GM21576 (cell line): ENCODE data around the gene TMEM135.

Experiments
- ATAC-seq: cut with Tn5 transposase; IDR thresholded peaks from one replicate; pipeline ENCODE4 v1.9.1; 2021; ENCODE audit warnings: mild to moderate bottlenecking, moderate library complexity; ENCODE audit not compliant: unreplicated experiment

The TMEM135 gene

DNA sequence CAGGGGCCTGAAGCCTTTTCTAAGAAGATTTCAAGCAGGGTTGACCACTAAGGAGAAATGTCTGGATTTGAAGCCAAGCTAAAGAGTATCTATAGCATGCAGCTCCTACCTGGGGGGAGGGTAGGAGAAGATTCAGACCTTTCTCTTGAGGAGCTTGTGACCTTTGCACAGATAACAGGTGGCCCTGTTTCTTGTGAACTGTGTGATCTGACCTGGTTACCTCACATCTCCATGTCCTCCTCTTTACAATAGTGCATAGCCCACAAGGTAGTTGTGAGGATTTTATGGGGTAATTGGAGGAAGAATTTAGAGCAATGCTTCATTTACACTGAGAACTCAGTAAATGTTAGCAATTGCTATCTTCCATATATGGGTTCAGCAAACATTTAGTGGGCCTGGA is 310.1 kb downstream of the TMEM135 start:
- no peak for ATAC-seq

DNA sequence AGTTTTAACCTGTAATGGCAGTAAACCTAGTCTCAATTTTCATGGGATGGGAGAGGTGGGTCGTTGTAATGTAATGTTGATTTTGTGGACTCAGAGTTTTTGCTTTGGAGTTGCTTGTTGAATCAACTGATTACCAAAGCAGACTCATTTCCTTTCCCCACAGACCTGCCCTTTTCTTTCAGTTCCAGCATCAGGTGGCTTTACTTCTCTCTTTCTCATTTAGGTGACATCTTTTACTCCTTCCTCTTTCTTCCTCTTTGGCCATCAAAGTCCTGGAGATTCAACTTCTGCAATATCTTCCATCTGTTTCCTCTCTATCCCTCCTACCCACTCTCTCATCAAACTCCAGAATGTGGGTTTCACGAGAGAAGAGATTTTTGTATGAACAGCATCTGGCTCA is 313.9 kb downstream of the TMEM135 start:
- no peak for ATAC-seq

DNA sequence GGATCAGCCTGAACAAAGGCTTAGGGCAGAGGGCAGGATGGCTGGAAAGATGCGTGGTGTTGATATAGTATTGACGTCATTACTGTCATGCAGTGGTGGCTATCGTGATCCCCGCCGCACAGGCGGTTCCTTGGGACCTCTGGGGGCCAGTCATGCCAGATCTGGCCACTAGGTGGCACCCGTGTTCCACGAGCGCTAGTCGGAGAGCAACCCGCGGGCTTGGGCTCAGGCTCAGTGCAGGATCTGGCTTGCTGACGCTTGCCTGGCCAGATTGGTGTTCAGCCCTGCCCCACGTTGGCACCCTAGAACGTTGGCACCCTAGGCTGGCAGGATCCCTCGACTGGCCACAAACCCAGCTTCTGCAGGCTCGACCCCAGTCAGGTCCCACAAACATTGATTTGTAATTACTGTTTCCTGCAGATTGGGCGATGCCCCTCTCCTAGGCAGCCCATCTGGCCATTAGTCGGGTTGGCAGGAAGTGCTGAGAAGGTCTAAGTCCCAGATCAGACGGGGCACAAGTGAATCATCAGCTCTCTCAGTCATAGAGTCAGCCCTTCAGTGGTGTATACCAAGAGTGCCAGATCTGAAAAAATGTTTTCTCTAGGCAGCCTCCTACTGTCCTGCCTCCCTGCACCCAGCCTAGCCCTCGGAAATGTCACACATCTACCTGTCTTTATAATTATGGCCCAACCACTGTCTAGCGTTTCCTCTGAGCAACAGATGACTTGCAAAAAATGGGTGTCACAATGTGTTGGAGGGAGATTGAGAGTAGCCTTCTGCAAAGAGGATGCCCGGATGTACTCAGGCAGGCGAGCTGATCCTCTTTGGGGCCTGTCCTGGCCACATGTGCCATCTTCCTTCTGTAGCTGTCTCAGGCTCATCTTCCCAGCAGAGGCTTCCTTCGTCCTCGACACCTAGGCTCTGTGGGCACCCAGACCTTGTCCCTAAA is 315.3 kb downstream of the TMEM135 start:
- peak; percentile 93 for ATAC-seq

DNA sequence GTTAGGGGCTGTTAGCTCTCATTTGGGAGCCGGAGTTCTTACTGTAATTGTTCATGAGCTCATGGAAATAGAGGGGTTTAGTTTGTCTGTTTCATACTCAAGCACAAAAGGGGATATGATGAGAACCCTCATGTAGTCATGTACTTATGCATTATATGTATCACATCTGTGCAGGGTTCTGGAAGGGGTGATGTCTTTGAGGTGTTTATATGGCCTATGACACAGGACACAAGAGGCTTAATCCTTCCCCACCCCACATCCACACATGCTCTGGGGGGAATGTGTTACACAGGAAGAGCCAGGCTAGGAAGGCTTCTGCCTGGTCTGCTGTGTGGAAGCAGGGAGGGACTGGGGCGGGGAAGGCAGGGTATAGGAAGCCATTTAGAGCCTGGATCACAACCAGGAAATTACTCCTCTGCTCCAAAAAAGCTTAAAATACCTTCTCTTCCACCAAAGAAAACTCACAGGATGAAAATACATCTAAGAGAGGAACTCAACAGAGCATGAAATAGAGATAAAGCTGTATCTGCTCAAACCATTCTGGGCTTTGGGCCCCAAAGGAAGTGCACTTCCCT is 316.1 kb downstream of the TMEM135 start:
- no peak for ATAC-seq

DNA sequence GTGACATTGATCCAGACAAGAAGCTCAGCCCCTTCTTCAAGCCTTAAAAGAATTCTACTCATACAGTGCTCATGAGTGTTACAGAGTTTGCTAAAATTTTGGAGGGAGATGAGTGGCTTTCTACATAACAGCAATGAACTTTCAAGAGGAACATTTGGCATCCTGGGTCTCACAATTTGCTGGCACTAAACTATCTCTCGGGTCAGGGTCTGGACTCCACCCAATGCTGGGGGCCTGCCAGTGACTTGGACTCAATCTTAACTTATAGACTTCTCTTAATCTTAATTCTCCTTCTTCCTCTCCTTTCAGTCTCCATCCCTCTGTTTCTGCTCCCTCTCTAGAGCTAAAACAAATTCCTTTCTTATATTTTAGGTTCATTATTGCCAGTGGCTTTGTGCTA is 317.9 kb downstream of the TMEM135 start:
- ATAC-seq: no peak

DNA sequence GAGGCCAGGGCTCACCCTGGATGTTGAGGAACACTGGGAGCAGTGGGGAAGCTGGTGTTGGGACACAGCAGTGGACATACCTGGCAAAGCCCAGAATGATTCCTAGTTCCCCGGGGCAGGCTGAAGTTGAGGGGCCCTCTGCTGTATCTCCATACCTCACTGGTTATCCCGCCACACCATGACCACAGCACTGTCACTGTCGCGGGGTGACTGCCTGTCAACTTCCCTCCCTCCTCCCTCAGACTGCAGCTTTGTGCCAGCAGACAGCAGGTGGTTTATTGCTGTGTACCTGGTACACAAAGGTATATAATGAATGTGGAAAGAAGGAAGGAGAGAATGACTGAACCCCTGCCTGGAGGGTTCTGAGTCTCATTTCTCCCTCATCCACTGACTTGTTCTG is 318.7 kb downstream of the TMEM135 start:
- no peak for ATAC-seq

DNA sequence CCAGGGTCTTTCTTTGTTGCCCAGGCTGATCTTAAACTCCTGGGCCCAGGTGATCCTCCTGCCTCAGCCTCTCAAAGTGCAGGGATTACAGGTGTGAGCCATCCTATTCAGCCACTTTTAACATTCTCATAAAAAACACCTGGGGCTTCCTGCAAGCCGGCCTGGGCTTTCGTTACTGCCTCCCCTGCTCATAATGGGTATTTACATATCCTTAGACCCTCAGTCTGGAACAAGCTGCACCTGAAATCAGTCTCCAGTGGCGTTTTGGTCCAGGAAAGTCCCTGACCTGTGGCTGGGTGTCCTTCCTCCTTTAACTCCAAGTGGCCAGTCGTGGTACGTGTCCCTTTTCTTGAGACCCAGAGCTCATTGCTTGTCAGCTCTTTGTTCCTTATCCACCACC is 320.7 kb downstream of the TMEM135 start:
- ATAC-seq: no peak

- no peak for ATAC-seq
These were observed 321.7 kb downstream of the TMEM135 start for GRCh38 chr11:87359401-87359800.

DNA sequence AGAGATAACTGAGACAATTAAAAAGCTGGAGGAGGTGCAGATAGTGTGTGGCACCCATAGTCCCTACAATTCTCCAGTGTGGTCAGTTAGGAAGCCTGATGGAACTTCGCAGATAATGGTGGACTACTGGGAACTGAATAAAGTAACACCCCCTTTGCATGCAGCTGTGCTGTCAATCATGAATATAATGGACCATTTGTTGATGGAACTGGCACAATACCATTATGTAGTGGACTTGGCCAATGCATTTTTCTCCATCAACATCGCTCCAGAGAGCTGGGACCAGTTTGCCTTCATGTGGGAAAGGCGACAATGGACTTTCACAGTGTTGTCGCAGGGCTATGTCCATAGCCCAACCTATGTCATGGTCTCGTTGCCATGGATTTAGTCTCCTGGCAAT is 324.2 kb downstream of the TMEM135 start:
- no peak for ATAC-seq

GRCh38 chr11:87366346-87366745 is 328.6 kb downstream of the TMEM135 start:
- no peak for ATAC-seq

DNA sequence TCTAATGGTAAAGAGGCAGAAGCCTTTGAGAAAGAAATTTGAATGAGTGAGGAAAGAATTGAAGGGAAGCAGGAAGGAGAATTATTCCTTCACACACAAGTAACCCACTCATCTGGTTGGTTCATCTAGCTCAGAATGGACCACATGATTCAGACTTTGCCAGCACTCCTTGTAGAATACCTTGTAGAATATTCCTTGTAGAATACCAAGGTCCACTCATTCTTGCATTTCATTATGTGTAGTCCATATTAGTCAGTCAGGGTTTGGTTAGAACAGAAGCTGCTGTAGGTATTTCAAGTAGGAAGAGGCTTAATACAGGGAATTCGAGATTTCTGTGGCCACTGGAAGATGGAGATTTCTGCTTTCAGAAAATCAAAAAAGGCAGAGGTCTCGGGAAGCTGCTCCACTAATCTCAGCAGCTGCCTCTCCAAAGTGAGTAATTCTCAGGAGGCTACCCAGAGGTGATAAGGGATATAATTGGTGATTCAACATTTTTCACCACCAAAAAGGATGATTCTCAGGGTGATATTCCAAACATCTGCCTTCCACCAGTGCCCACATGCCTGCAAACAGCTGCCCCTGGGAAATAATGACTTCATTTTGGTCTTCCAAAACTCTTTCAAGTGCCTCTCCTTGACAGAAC is 329.1 kb downstream of the TMEM135 start:
- no peak for ATAC-seq

DNA sequence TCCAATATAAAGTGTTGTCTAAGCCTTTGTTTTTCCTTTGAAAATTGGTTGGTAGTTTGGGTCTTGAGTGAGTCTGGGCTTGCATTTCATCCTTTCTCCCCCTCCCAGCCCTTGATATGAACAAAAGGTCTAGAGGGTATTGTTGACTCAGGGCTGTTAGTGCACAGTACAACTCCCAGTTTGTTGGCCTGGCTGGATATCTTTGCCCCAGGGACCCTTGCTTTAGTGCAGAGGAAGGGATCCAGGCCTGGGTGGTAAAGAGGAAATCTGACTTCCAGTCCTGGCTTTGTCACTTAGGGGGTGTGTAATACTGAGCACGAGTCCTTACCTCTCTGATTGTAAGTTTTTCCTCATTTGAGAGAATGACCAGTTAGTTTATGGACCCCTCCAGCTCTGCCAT is 330.4 kb downstream of the TMEM135 start:
- no peak for ATAC-seq

DNA sequence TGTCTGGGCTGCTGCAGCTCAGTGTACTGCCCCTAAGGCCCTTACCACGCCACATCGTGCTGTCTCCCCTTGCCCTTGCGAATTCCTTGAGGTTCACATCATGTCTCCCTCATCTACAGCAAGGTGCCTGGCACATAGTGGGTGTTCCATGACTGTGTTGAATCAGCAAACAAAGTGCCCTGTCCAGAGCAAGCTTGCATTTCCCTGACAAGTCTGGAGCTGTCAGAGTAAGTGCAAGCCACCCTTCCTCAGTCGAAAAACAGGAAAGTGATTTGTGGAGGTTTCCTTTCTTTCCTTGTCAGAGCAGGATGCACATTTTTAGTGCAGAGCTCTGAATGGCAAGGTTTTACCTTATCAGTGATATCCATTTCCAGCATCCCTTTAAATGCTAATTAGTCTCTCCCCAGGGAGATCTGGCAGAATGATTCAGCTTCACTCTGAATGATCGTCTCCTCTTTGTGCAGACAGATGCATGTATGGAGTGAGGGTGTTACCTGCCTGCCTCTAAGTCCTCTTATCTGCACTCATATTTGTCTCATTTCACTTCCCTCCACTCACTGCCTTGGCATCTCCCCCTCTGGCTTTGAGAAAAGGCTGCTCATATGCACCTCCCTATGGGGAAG is 331.2 kb downstream of the TMEM135 start:
- ATAC-seq: no peak

DNA sequence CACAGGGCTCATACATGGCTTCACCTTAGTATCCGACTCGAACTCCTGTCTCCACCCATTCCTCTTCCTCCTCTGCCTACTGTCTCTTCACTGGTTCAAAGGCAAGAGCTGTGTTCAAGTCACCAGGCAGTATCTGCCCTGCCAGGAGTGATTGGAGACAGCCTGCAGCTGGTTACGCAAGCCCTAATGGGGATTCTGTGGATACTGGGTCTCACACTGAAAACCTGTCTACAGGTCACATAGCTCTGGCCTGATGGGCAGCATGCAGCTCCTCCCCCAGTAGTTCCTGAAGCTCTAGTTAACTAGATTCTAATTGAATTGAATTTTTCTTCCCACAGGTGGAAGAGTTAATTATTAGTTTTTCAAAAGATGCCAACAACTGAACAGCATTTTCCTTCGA is 332.2 kb downstream of the TMEM135 start:
- no peak for ATAC-seq

- no peak for ATAC-seq
These were observed 334.3 kb downstream of the TMEM135 start for GRCh38 chr11:87372065-87372464.
